DMS153 (cell line): ENCODE results near the gene ZNF136.

ENCODE experiments used
- DNase-seq: peaks from one replicate; lab custom pipeline; 2025; lab: John Stamatoyannopoulos, UW

Gene ZNF136

GRCh38 chr19:12162882-12163806 is at the start of gene ZNF136:
Gene ZNF136 (plus strand): TSS chr19:12163096. CDS start chr19:12163204, 108 bp downstream.
- peak; percentile 92 for DNase-seq

- no peak for DNase-seq
These were observed 49.8 kb upstream of the ZNF136 start for GRCh38 chr19:12113121-12113520.

- no peak for DNase-seq
These were observed 45.5 kb upstream of the ZNF136 start for GRCh38 chr19:12117201-12117970.

- no peak for DNase-seq
These were observed 36.2 kb upstream of the ZNF136 start for GRCh38 chr19:12126707-12127106.

GRCh38 chr19:12133069-12133468 is 29.8 kb upstream of the ZNF136 start:
- DNase-seq = no peak

GRCh38 chr19:12137221-12137940 is 25.5 kb upstream of the ZNF136 start:
- DNase-seq = no peak

GRCh38 chr19:12139269-12139668 is 23.6 kb upstream of the ZNF136 start:
- DNase-seq = no peak

GRCh38 chr19:12139885-12140544 is 22.9 kb upstream of the ZNF136 start, which contains the start of gene ZNF20:
Gene ZNF20 (minus strand): TSS chr19:12140350. CDS start chr19:12140182, 168 bp downstream.
- peak; percentile 88 for DNase-seq

GRCh38 chr19:12140545-12141404 is 22.1 kb upstream of the ZNF136 start:
- peak; percentile 82 for DNase-seq

GRCh38 chr19:12141405-12141736 is 21.5 kb upstream of the ZNF136 start:
- no peak for DNase-seq

- DNase-seq = no peak
These were observed 17.5 kb upstream of the ZNF136 start for GRCh38 chr19:12145348-12145747.

GRCh38 chr19:12155324-12155860 is 7.5 kb upstream of the ZNF136 start:
- no peak for DNase-seq

- no peak for DNase-seq
These were observed 6.5 kb upstream of the ZNF136 start, which contains the start of gene ZNF625 for GRCh38 chr19:12156223-12157058. Gene ZNF625 (minus strand): TSS chr19:12156734. CDS start chr19:12156558, 176 bp downstream.

GRCh38 chr19:12159773-12160414 is 3.0 kb upstream of the ZNF136 start:
- no peak for DNase-seq

GRCh38 chr19:12162513-12162881 is 399 bp upstream of the ZNF136 start:
- no peak for DNase-seq

GRCh38 chr19:12163826-12164225 is 930 bp downstream of the ZNF136 start:
- no peak for DNase-seq

- DNase-seq = no peak
These were observed 3.7 kb downstream of the ZNF136 start for GRCh38 chr19:12166626-12167025.

GRCh38 chr19:12180377-12180776 is 17.5 kb downstream of the ZNF136 start:
- DNase-seq = no peak

GRCh38 chr19:12187625-12188024 is 24.7 kb downstream of the ZNF136 start:
- no peak for DNase-seq
